Dendritic cell treated with granulocyte-macrophage colony-stimulating factor and Interleukin-4, amounts not matched to agents 40 ng/mL and 50 ng/mL, for 4 days (primary cell): ENCODE data around the gene FAM170B.

Source experiments
- H3K27ac Mint-ChIP-seq: one replicate; pipeline ENCODE4 v1.8.0; 2022; ENCODE audit warnings: mild to moderate bottlenecking, mixed read lengths
- H3K27me3 Mint-ChIP-seq: one replicate; pipeline ENCODE4 v1.8.0; 2022; ENCODE audit warnings: mild to moderate bottlenecking, mixed read lengths
- H3K36me3 Mint-ChIP-seq: one replicate; pipeline ENCODE4 v1.8.0; 2022; ENCODE audit warnings: low read depth, mixed read lengths
- H3K4me1 Mint-ChIP-seq: one replicate; pipeline ENCODE4 v1.8.0; 2022; ENCODE audit warnings: low read depth, mixed read lengths
- H3K4me3 Mint-ChIP-seq: one replicate; pipeline ENCODE4 v1.8.0; 2022; ENCODE audit warnings: mild to moderate bottlenecking, moderate library complexity, mixed read lengths
- H3K9me3 Mint-ChIP-seq: one replicate; pipeline ENCODE4 v1.8.0; 2022; ENCODE audit warnings: mixed read lengths
- intact Hi-C: fragments of 100-400 bp; cut with micrococcal nuclease; formaldehyde crosslinking; loops from one replicate; pipeline ENCODE4 v1.15.0; 2022

Gene FAM170B

DNA sequence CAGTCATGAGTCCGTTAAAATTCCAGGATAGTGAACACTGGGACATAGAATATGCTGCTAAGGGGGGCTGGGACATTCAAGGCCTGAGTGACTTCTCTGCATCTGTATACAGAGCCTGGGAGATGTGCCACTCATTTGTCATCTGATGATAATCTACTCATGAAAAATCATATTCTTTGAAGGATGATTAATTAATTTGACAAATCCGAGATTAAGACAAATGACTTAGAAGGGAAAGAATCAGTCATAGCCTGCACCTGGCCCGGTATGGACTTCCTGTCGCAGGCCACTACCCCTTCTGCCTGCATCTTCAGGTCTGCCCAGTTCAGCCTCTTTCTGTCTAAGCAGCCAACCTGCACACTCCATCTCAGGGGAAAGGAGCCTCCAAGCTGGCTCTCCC lies 18.8 kb upstream of the FAM170B start:
- H3K27me3 Mint-ChIP-seq: peaks cover 5% of the 10 kb centered on the region
- no peak overlapping the region for H3K27ac Mint-ChIP-seq
- H3K36me3 Mint-ChIP-seq: peaks cover 37% of the 10 kb centered on the region
- H3K4me1 Mint-ChIP-seq: peaks cover 12% of the 10 kb centered on the region
- peaks cover 9% of the 10 kb centered on the region for H3K9me3 Mint-ChIP-seq
- no peak overlapping the region for H3K4me3 Mint-ChIP-seq
- intact Hi-C loops: no loop called here

DNA sequence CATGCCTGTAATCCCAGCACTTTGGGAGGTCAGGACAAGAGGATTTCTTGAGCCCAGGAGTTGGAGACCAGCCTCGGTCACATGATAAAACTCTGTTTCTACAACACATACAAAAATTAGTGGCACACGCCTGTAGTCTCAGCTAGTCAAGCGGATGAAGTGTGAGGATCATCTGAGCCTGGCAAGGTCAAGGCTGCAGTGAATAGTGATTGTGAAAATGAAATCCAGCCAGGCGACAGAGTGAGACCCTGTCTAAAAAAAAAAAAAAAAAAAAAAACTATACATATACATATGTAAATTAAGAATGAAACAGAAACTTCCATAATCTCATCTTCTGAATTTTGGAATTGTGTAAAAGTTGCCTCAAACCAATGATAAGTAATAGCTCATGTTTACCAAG lies 18.2 kb upstream of the FAM170B start:
- H3K4me1 Mint-ChIP-seq: peaks cover 5% of the 10 kb centered on the region
- H3K9me3 Mint-ChIP-seq: peaks cover 14% of the 10 kb centered on the region
- intact Hi-C loops: no loop called here
- no peak overlapping the region for H3K4me3 Mint-ChIP-seq
- peaks cover 30% of the 10 kb centered on the region for H3K36me3 Mint-ChIP-seq
- H3K27ac Mint-ChIP-seq: no peak overlapping the region
- H3K27me3 Mint-ChIP-seq: peaks cover 5% of the 10 kb centered on the region

DNA sequence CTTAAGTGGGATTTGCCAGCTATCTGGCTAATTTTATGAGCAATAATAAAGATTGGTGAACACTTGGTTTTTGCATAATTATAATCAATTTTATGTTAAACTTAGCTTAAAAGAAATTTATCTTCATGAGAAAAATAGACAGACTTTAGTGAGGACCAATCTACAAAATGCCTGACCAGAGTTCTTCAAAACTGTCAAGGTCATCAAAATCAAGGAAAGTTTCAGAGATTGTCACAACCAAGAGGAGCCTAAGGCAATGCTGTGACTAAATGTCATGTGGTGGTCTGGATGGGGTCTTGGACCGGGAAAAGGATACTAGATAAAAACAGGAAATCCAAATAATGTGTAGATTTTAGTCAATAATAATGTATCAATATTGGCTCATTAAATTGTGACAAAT lies 17.7 kb upstream of the FAM170B start:
- intact Hi-C loops: no loop called here
- no peak overlapping the region for H3K27ac Mint-ChIP-seq
- peaks cover 5% of the 10 kb centered on the region for H3K27me3 Mint-ChIP-seq
- H3K9me3 Mint-ChIP-seq: peaks cover 14% of the 10 kb centered on the region
- H3K4me1 Mint-ChIP-seq: peaks cover 1% of the 10 kb centered on the region
- peaks cover 25% of the 10 kb centered on the region for H3K36me3 Mint-ChIP-seq
- no peak overlapping the region for H3K4me3 Mint-ChIP-seq

GRCh38 chr10:49151025-49151445 lies 17.2 kb upstream of the FAM170B start:
- Mint-ChIP-seq H3K27me3 (peaks cover 6% of the 10 kb centered on the region), H3K4me1 (no peaks in the 10 kb centered on the region), H3K9me3 (peaks cover 14% of the 10 kb centered on the region), H3K4me3 (no peak overlapping the region), H3K27ac (no peak overlapping the region), H3K36me3 (peaks cover 20% of the 10 kb centered on the region)
- intact Hi-C loops: no loop called here

- H3K4me1 Mint-ChIP-seq: no peaks in the 10 kb centered on the region
- no peak overlapping the region for H3K27ac Mint-ChIP-seq
- peaks cover 14% of the 10 kb centered on the region for H3K9me3 Mint-ChIP-seq
- H3K4me3 Mint-ChIP-seq: no peak overlapping the region
- intact Hi-C loops: no loop called here
- H3K27me3 Mint-ChIP-seq: peaks cover 11% of the 10 kb centered on the region
- peaks cover 14% of the 10 kb centered on the region for H3K36me3 Mint-ChIP-seq
These were observed 16.6 kb upstream of the FAM170B start for GRCh38 chr10:49150426-49150825.

GRCh38 chr10:49149881-49150280 lies 16.1 kb upstream of the FAM170B start:
- H3K27ac Mint-ChIP-seq: no peak overlapping the region
- peaks cover 14% of the 10 kb centered on the region for H3K27me3 Mint-ChIP-seq
- no peak overlapping the region for H3K4me3 Mint-ChIP-seq
- H3K36me3 Mint-ChIP-seq: peaks cover 9% of the 10 kb centered on the region
- H3K4me1 Mint-ChIP-seq: no peaks in the 10 kb centered on the region
- intact Hi-C loops: no loop called here
- H3K9me3 Mint-ChIP-seq: peaks cover 14% of the 10 kb centered on the region

DNA sequence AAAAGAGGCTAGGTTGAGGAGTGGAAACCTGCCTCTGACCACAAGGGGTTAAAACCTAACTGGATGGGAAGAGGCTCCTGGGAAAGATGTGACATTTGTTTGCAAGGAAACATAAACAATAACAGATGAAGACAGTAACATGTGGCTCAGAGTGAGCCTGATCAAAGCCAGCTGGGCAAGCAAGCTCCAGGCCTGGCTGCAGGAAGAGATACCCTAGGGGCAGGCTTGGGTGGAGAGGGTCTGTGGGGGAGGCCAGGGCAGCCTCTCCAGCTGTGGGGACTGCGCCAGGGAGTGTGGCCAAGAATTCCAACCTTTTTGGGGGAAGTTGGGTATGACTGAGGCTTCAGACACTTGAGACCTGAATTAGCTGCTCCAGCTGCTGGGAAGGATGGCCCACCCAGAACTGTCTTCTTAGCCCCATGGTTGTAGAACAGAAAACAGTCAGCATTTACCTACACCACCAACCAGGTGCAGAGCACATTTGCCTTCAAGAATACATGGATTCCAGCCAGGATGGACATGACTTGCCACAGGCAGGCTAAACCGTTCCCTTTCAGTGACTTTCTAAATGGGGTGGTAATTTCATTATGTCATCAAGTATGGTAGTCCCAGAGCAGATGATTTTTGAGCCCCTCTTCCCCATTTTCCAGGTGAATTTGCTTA lies 10.4 kb upstream of the FAM170B start:
- H3K4me3 Mint-ChIP-seq: no peak overlapping the region
- H3K4me1 Mint-ChIP-seq: peaks cover 4% of the 10 kb centered on the region
- intact Hi-C loops: no loop called here
- peaks cover 14% of the 10 kb centered on the region for H3K9me3 Mint-ChIP-seq
- no peaks in the 10 kb centered on the region for H3K36me3 Mint-ChIP-seq
- H3K27me3 Mint-ChIP-seq: peaks cover 11% of the 10 kb centered on the region
- H3K27ac Mint-ChIP-seq: no peak overlapping the region

GRCh38 chr10:49143249-49143648 lies 9.4 kb upstream of the FAM170B start:
- Mint-ChIP-seq H3K4me3 (no peak overlapping the region), H3K36me3 (no peaks in the 10 kb centered on the region), H3K27me3 (peaks cover 11% of the 10 kb centered on the region), H3K9me3 (peaks cover 11% of the 10 kb centered on the region), H3K4me1 (peaks cover 11% of the 10 kb centered on the region), H3K27ac (no peak overlapping the region)
- intact Hi-C loops: no loop called here

GRCh38 chr10:49141541-49142332 lies 7.9 kb upstream of the FAM170B start:
- Mint-ChIP-seq H3K27ac (no peak overlapping the region), H3K4me3 (no peak overlapping the region), H3K4me1 (peaks cover 11% of the 10 kb centered on the region), H3K9me3 (no peaks in the 10 kb centered on the region), H3K36me3 (no peaks in the 10 kb centered on the region), H3K27me3 (peaks cover 12% of the 10 kb centered on the region)
- intact Hi-C loops: no loop called here

DNA sequence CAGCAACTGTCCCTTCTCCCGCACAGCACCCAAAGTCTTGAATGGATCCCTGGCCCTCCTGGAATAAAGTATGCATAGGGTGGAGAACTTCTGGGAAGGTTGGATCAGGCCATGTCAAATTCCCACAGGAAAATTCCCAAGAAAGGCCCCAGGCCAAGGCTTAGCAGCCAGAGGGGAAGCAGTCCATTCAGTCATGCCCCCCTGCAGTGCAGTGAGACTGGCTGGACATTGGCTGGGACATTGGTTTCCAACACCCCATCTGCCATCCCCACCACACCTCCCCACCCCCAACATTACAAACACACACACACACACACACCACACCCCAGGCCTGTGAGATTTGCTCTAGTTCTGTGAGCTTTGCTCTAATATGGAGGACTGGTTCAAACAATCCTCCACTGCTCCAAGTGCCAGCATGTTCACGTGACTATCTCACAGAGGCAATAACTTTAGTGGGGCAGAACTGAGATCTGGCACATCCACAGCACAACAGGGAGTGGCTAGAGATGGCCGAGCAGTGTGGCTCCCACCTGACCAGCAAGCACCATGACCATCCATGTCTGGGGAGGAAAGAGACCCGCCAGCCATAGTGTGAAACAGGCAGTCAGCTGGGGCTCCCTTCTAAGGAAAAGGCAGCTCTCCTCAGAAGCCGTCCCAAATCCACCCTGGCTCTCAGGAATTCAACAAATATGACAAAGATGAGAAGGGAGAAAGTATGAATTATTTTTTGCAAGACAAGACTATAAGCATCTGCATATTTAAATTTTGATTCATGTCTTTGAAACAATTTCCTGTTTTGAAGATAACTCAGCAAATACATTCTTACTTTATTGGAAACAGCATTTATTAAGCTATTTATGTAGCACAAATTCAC lies 6.7 kb upstream of the FAM170B start:
- no peaks in the 10 kb centered on the region for H3K36me3 Mint-ChIP-seq
- H3K27ac Mint-ChIP-seq: no peak overlapping the region
- intact Hi-C loops: no loop called here
- peaks cover 10% of the 10 kb centered on the region for H3K27me3 Mint-ChIP-seq
- H3K9me3 Mint-ChIP-seq: no peaks in the 10 kb centered on the region
- no peak overlapping the region for H3K4me3 Mint-ChIP-seq
- peaks cover 17% of the 10 kb centered on the region for H3K4me1 Mint-ChIP-seq

- peaks cover 12% of the 10 kb centered on the region for H3K27me3 Mint-ChIP-seq
- no peaks in the 10 kb centered on the region for H3K9me3 Mint-ChIP-seq
These were observed 6.0 kb upstream of the FAM170B start for GRCh38 chr10:49139846-49140195.

DNA sequence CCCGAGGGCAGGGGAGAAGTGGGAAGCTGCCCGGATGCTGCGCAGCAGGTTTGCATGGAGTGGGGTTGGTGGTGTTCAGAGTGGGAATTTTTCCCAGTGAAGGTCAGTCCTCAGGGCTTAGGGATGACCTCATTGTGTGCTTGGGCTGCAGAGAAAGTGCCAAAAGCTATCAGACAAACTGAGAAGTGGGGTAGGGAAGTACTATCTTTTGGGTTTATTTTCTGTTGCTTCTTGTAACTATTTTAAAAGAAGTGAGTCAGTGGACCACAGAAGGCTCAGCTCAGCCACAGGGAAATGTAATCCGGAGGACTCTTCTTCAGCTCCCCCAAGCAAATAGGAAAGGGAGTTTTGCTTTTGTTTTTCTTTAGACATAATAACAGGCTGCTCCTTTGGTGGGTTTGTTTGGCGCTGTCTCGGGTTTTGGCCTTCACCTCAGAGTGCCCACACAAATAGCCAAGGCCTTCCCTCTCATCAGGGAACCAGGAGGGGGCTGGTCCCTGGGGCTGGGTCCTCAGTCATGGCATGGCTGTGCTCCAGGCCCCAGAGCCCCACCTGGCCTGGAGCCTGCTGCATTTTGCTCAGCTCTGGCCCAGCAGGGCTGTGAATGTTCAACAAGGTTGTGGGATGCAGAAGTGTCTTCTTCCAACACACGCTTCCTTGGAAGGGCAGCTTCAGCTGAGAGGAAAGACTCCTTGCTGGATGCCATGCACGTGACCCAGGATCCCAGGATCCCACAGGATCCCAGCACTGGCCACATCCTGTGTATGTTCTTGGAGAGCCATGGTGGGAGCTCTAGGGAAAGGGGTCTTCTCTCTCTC lies 5.4 kb upstream of the FAM170B start:
- H3K36me3 Mint-ChIP-seq: no peaks in the 10 kb centered on the region
- intact Hi-C loops: no loop called here
- H3K27ac Mint-ChIP-seq: no peak overlapping the region
- H3K4me3 Mint-ChIP-seq: no peak overlapping the region
- peaks cover 28% of the 10 kb centered on the region for H3K4me1 Mint-ChIP-seq
- no peaks in the 10 kb centered on the region for H3K9me3 Mint-ChIP-seq
- H3K27me3 Mint-ChIP-seq: peaks cover 10% of the 10 kb centered on the region

More at GRCh38 chr10:49139846-49140195, 6.0 kb upstream of the FAM170B start:
- no peaks in the 10 kb centered on the region for H3K36me3 Mint-ChIP-seq
- intact Hi-C loops: no loop called here
- no peak overlapping the region for H3K27ac Mint-ChIP-seq
- peaks cover 25% of the 10 kb centered on the region for H3K4me1 Mint-ChIP-seq
- no peak overlapping the region for H3K4me3 Mint-ChIP-seq

DNA sequence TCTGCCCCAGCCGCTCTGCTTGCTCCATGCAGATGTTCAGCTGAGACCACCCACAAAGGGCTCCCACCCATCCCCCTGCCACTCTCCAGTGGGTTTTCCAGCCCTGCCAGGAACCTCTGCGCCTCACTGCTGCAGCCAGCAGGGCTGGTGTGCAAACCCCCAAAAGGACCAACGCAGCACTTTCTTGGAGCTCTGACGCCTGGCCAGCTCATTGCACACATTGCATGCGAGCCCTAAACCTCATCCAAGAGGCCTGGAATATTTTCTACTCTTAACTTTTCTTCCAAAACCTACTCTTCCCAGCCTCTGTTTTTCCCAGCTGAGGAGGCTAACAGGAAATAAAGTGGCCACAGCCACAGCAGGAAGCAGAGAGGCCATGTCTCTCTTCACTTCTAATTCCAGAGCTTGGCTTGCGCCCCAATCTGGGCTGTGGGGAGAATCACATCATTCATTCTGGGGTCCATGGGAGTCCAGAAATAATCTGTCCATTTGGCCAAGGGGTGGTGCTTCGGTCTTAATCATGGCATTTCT lies 4.6 kb upstream of the FAM170B start:
- peaks cover 31% of the 10 kb centered on the region for H3K4me1 Mint-ChIP-seq

More for the DNA sequence above, 4.6 kb upstream of the FAM170B start:
- Mint-ChIP-seq H3K36me3 (no peaks in the 10 kb centered on the region), H3K27me3 (peaks cover 10% of the 10 kb centered on the region), H3K4me3 (no peak overlapping the region), H3K9me3 (no peaks in the 10 kb centered on the region), H3K27ac (no peak overlapping the region)
- intact Hi-C loops: no loop called here
